ENCODE measurements around the gene OR8B2.
"Not testable (repeated sequence)": the region's sequence is repeated elsewhere in the genome, so short reads cannot be mapped to it uniquely, and the experiment has no call there.

The OR8B2 gene, protein sequence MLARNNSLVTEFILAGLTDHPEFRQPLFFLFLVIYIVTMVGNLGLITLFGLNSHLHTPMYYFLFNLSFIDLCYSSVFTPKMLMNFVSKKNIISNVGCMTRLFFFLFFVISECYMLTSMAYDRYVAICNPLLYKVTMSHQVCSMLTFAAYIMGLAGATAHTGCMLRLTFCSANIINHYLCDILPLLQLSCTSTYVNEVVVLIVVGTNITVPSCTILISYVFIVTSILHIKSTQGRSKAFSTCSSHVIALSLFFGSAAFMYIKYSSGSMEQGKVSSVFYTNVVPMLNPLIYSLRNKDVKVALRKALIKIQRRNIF

DNA sequence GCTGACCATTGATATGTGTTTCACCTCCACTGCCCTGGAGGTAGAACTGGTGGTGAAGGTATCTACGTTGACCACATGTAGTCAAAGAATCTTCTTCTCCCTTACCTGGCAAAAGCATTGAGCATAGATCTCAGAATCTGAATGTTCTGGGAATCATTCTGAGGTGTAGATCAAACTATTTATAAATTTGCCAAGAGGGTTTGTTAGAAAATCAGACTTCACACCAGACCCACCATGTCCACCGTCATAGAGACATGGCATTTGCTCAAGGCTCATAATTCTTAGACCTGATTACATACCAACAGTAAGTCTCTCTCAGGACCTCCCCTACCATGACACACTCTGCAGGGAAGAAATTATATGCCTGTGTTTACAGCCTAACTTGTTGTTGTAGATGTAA is at the start of gene OR8B2:
Gene OR8B2 (minus strand): TSS at position 101 of the 400 bp plus-strand sequence. CDS start 1,156 bp downstream, outside the sequence.
- no peak for DNase-seq (ENCODE audit: low read depth in 2 of 2)

DNA sequence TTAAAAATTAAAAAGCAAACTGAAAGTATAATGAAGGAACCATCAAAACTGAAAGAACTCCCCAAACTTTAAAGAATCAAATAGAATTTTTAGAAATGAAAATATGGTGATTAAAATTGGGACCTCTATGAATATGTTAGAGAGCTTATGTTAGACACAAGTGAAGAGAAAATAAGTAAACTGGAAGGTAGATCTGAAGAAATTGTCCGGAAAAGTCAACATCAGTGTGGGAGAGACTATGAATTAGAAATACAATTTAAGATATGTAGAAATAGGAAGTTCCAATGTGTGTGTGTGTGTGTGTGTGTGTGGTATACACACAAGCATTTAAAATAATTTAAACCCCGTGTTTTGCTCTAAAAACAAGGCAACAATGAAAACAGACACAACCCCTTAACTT is 45.3 kb upstream of the OR8B2 start:
- DNase-seq (ENCODE audit: low read depth in 2 of 2): no peak

DNA sequence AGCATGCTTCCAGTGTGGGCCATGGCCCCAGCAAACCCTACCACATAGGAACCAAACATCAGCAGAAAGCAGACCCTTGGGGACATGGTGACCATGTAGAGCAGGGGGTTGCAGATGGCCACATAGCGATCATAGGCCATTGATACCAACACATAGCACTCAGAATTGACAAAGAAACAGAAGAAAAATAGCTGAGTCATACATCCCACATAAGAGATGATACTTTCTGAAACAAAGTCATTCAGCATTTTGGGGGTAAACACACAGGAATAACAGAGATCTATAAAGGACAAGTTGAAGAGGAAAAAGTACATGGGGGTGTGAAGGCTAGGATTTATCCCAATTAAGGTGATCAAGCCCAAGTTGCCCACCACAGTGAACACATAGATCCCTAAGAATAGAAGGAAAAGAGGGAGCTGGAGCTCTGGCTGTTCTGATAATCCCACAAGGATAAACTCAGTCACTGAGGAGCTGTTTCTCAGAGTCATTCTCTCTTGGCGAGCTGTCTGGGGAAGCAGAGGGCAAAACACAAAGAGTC is 40.2 kb upstream of the OR8B2 start, which contains the start of gene OR8B4:
Gene OR8B4 (minus strand): TSS at position 488 of the 538 bp plus-strand sequence. CDS start 0 bp downstream, at position 488.
- DNase-seq (ENCODE audit: low read depth in 2 of 2): no peak

DNA sequence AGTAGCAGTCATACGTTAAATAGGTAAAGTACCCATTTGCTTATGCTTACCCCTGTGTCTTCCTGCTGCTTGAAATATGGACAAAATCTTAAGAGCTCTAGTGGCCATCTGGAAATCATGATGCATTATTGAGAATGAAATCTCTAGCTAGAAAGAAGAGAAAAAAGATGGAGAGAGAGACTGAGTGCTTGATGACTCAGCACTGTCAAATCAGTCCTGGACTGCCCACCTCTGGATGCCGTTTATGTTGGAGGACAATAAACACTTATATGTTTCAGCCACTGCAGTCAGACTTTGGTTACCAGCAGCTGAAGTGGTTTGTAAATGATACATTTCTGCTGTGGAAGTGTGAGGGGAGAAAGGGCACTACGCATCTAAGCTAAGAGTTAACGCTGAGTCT is 36.7 kb upstream of the OR8B2 start:
- no peak for DNase-seq (ENCODE audit: low read depth in 2 of 2)

DNA sequence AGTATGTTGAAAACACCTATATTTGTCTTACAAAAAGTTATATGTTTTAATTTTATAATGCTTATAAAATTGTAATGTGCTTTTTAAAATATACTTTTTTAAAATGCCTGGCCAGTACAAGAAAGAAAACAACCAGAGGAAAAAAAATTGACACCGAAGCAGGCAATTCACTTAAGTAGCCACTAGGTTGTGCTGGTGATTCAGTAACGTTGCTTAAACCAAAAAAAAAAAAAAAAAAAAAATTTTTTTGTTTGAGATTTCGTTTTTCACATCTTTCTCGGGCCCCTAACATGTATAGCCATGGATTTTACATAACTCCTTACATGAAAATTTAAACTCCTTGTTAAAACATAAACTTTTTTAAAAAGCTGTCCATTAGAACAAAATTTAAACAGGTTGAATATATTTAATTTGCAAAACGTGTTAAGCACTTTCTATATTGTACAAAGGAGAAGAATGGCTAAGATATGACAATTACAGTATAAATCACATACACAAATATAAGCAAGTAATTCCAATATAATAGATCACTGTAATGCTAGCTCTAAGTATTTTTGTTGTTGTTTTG is 31.1 kb upstream of the OR8B2 start:
- DNase-seq (ENCODE audit: low read depth in 2 of 2): no peak

DNA sequence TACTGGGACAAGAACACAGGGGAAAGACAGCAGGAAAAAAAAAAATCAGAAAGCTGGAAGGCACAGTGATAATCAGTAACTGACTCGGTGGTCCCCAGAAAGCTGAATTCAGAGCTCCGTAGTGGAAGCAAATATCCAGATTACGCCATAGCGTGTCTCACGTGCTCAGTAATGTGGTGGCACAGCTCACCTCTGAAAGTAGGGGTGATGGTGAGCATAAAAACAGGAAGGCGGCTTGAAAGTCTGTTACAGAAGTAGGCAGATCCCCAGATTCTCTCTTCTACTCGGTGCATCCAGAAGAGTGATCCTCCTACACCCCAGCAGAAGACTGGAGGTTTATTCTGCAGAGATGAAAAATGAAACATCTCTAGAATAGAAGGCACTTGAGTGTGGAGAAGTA is 25.6 kb upstream of the OR8B2 start:
- DNase-seq (ENCODE audit: low read depth in 2 of 2): no peak

DNA sequence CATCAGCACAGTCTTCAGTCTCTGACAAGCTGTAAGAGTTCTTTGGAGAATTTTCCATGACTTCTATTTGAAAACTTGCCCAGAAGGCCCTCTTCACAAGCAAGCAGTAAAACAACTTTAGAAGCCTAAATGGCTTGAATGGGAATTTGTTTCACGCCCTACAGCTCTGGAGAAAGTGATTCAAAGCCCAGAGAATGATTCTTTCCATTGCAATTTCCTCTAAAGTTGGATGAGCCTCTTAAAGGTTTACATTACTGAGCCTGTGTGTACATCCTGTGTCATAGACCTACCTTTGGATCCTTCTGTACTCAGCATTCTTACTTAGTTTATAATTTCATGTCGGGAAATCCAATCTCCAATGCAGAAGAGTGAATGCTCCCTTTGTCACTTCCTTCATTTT is 21.3 kb upstream of the OR8B2 start:
- no peak for DNase-seq (ENCODE audit: low read depth in 2 of 2)

DNA sequence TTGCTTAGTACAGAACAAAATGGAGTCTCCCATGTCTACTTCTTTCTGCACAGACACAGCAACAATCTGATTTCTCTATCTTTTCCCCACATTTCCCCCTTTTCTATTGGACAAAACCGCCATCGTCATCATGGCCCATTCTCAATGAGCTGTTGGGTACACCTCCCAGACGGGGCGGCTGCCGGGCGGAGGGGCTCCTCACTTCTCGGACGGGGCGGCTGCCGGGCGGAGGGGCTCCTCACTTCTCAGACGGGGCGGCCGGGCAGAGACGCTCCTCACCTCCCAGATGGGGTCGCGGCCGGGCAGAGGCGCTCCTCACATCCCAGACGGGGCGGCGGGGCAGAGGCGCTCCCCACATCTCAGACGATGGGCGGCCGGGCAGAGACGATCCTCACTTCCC is 18.9 kb upstream of the OR8B2 start:
- not testable (repeated sequence) for DNase-seq (ENCODE audit: low read depth in 2 of 2)

DNA sequence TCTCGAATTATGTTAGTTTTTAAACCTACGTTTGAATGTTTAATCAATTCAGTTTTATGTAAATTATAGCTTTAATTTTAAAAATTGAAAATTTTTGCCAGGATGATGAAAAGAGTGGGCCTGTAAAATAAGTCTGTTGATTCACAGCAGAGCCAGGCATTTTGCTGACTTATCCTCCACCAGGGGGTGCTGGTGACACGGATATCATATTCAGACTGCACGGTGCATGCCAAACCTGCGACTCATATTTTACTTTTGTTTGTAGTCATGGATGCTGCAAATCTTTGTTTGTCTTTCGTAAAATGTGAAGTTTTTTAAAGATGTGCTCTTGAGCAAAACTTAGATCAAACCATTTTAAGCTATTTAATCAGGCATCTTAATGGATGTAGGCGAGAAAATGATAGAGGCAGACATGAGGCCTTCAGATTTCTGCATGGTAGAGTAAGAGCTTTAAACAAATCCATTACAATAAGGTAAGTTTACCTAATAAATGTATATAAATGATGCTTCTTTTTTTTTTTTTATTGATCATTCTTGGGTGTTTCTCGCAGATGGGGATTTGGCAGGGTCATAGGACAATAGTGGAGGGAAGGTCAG is 18.1 kb upstream of the OR8B2 start:
- DNase-seq (ENCODE audit: low read depth in 2 of 2): no peak

DNA sequence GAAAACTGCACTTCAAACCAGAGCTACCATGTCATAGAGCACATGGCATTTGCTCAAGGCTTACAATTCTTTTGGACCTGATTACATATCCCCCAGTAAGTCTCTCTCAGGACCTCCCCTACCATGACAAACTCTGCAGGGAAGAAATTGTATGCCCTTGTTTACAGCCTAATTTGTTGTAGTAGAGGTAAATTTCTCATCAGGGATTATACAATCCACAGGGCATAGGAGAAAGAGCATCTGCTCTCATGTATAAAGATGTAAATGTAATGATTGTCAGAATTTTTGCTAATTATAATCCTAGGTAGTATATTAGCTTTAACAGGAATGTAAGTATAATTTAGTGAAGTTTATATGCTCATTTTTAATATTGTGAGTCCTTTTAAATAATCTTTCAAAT is 14.6 kb upstream of the OR8B2 start, which contains the start of gene OR8B3:
Gene OR8B3 (minus strand): TSS at position 101 of the 400 bp plus-strand sequence. CDS start 1,673 bp downstream, outside the sequence.
- DNase-seq (ENCODE audit: low read depth in 2 of 2): no peak

DNA sequence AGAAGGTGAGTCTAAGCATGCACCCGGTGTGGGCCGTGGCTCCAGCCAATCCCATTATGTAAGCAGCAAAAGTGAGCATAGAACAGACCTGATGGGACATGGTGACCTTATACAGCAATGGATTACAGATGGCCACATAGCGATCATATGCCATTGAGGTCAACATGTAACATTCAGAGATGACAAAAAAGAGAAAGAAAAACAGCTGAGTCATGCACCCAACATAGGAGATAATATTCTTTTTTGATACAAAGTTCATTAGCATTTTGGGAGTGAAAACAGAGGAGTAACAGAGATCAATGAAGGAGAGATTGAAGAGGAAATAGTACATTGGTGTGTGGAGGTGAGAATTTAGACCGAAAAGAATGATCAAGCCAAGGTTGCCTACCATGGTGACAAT is 12.5 kb upstream of the OR8B2 start:
- not testable (repeated sequence) for DNase-seq (ENCODE audit: low read depth in 2 of 2)

DNA sequence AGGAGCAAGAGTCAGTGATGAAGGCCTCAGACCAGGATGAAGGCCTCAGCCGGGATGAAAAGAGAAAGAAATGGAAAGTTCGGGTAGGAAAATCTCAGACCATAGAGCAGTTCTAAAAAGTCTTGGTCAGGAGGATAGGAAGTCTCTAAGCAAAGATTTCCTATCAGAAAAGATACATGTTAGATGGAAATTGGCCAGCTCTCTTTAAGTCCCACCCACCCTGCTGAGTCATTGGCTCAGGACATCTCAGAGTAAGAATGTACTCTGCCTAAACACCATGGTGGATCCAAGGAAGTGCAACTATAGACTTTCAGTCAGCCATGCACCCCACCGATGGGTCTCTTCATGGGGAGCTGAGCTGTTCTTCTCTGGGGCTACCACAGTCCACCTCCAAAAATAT is 10.1 kb upstream of the OR8B2 start:
- DNase-seq (ENCODE audit: low read depth in 2 of 2): no peak

DNA sequence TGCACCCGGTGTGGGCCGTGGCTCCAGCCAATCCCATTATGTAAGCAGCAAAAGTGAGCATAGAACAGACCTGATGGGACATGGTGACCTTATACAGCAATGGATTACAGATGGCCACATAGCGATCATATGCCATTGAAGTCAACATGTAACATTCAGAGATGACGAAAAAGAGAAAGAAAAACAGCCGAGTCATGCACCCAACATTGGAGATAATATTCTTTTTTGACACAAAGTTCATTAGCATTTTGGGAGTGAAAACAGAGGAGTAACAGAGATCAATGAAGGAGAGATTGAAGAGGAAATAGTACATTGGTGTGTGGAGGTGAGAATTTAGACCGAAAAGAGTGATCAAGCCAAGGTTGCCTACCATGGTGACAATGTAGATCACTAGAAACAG is 1.4 kb downstream of the OR8B2 start:
- not testable (repeated sequence) for DNase-seq (ENCODE audit: low read depth in 2 of 2)

DNA sequence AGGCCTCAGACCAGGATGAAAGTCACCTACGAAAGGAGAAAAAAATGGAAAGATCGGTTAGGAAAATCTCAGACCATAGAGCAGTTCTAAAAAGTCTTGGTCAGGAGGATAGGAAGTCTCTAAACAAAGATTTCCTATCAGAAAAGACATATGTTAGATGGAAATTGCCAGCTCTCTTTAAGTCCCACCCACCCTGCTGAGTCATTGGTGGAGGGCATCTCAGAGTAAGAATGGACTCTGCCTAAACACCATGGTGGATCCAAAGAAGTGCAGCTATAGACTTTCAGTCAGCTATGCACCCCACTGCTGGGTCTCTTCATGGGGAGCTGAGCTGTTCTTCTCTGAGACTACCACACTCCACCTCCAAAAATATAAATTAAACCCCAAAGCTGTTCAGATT is 3.7 kb downstream of the OR8B2 start:
- no peak for DNase-seq (ENCODE audit: low read depth in 2 of 2)

DNA sequence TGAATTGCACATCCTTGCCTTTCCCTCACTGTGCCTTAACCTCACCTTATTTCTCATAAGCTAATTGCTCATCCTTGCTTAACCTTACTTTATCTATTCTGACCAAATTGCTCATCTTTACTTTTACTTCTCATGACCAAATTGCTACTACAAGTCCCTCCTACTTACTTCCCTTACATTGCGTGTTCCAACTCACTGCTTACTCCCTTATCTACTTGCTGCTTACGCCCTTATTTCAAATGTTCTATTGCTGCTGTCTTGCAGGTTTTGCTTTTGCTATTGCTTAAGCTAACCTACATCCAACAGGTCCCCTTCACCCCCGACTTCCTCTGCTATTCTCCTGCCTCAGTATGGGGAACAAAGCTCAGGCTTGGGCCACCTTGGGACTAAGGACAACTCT is 8.0 kb downstream of the OR8B2 start:
- no peak for DNase-seq (ENCODE audit: low read depth in 2 of 2)

DNA sequence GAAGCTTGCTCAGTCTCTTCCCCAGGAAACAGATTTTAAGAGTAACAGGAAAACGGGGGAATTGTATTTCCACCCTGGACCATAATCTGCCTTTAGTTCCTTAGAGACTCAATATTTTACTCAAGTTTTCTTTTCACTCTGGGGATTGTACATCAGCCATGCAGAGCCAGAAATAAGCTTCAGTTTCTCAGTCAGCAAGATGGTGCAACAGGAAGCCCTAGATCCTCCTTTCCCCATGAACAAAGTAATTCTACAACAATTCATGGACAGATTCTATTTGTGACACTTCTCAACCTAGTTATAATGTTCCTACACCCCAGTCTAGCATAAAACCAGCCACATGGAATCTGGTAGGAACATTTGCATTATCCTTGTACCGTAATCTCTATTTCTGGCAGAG is 24.7 kb downstream of the OR8B2 start:
- DNase-seq (ENCODE audit: low read depth in 2 of 2): no peak

DNA sequence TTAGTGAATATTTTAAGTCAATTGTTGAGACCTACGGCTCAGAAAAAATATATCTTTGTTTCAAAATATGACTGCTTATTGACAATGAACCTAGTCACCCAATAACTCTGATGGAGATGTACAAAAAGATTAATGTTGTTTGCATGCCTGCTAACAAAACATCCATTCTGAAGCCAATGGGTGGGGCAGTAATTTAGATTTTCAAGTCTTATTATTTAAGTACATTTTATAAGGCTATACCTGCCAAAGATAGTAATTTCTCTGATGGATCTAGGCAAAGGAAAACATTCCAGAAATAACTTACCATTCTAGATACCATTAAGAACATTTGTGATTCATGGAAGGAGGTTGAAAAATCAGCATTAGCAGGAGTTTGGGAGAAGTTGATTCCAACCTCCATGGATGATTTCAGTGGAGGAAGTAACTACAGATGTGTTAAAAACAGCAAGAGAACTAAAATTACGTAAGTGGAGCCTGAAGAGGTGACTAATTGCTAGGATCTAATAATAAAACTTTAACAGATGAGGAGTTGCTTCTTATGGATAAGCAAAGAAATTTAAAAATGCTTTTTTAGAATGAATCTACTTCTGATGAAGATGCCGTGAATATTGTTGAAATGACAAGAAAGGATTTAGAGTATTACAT is 37.9 kb downstream of the OR8B2 start:
- DNase-seq (ENCODE audit: low read depth in 2 of 2): no peak

DNA sequence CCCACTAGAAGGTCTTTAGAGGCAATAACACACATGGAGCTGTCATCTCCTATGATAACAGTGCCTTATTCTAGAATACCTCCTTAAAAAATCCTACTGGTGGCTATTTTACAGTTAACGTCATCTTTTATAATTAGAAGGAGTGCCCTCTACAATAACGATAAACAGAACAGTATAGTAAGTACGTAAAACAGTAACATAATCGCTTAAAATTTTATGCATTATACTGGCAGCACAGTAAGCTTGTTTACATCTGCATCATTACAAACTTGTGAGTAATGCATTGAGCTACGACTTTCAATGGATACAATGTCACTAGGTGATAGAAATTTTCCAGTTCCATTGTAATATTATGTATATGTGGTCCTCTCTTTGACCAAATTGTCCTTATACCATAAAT is 40.0 kb downstream of the OR8B2 start:
- DNase-seq (ENCODE audit: low read depth in 2 of 2): no peak

DNA sequence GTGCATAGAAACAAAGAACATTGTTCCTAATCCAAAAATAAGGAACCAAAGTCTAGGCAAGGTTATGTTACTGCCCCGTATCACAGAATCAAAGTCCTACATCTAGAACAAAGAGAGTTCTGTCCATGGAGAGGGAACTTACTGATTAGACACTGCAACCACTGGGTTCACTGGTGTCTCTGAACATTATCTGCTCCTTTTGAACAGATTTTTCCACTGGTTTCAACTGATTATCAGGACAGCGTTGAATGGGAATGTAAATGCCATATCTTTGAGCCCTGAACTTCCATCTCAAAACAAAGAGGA is 44.2 kb downstream of the OR8B2 start:
- DNase-seq (ENCODE audit: low read depth in 2 of 2): no peak

DNA sequence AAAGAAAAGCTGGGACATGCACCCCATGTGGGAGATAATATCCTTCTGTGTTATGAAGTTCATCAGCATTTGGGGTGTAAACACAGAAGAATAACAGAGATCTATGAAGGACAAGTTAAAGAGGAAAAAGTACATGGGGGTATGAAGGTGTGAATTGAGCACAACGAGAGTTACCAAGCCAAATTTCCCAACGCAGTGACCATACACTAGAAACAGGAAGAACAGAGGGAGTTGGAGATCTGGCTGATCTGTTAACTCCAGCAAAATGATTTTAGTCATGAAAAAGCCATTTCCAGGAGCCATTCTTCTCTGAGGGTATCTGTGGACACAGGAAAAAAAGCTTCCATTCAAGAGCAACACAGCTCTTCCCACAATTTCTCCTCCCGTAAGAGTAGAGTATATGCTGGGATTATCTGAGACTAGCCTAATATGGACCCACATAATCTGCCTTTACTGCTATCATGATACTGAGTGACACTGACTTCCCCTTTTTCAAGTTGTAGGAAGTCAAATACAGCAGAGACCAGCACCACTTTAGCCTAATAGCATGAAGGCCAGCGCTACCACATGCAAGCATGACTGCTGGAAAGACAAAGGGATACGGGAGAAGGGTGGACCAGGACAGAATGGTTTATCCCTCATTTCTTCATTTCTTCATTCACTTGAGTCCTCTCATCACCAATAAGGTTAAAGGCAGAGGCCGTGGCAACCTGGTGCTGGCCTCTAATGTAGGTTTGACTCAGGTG is 44.7 kb downstream of the OR8B2 start:
- DNase-seq (ENCODE audit: low read depth in 2 of 2): no peak

Measured in stimulated activated CD4-positive, alpha-beta T cell treated with anti-CD3 and anti-CD28 coated beads, Interleukin-1b, Interleukin-23, amount 100 ng/mL, for 1 hour (primary cell).